Activated CD4-positive, alpha-beta T cell treated with anti-CD3 and anti-CD28 coated beads, Interleukin-10, Interleukin-2, amounts not matched to agents 100 ng/mL and 50 ng/mL, durations not matched to agents 16 hours and 8 hours (primary cell): ENCODE measurements around the gene PRSS27.
"Not testable (repeated sequence)": the region's sequence is repeated elsewhere in the genome, so short reads cannot be mapped to it uniquely, and the experiment has no call there.

Experiments
- DNase-seq: peaks from one replicate; pipeline ENCODE4 v3.0.0-alpha.2; 2020

The PRSS27 gene

DNA sequence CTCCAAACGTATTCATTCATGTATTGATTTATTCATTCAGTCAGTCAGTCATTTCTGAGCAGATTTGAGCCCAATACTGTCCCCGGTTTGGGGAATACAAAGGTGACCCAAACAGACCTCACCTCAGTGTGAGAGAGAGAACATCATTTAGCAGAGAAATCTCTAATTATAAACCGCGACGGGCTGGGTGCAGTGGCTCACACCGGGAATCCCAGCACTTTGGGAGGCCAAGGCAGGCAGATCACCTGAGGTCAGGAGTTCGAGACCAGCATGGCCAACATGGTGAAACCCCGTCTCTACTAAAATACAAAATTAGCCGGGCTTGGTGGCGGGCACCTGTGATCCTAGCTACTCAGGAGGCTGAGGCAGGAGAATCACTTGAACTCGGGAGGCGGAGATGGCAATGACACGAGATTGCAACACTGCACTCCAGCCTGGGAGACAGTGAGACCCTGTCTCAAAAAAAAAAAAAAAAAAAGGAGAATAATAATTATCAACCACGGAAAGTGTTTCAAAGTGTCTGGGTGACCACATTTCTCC lies 1.7 kb upstream of the PRSS27 start:
- DNase-seq: not testable (repeated sequence)

DNA sequence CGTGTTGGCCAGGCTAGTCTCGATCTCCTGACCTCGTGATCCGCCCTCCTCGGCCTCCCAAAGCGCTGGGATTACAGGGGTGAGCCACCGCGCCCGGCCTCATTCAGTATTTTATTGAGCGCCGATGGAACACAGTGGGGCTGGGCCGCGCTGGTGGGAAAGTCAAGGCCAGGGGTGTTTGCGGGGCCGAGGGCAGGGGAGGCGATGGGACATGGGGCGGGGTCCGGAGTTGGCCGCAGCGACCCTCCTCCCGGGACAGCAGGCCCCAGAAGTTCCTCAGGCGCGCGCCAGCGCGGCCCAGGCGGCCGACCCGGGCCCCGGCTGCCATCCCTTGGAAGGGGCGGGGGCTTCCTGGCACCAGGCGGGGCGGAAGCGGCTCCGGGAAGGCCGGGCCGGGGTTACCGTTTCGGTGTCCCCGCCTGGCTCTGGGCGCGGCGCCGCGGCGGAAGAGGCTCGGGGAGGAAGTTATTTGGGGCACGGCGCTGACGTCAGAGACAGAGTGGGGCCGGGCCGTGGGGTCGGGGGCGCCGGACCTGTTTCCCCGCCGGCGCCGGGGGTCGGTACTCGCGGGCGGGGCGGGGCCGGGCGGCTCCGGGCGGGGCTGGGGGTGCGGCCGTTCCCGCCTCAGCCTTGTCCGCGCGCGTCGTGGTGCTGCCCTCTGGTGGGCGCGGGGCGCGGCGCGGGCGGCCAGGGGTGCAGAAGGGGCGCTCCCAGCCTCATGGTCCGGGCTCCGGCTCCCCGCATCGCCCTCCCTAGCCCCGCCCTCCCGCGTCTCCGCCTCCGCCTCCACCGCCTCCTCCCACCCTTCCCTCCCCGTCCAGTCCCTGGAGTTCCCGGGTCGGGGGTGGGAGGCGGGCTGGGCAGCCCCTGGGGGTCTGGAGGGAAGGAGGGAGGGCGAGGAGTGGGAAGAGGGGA lies 952 bp upstream of the PRSS27 start:
- DNase-seq: peak; percentile 94

DNA sequence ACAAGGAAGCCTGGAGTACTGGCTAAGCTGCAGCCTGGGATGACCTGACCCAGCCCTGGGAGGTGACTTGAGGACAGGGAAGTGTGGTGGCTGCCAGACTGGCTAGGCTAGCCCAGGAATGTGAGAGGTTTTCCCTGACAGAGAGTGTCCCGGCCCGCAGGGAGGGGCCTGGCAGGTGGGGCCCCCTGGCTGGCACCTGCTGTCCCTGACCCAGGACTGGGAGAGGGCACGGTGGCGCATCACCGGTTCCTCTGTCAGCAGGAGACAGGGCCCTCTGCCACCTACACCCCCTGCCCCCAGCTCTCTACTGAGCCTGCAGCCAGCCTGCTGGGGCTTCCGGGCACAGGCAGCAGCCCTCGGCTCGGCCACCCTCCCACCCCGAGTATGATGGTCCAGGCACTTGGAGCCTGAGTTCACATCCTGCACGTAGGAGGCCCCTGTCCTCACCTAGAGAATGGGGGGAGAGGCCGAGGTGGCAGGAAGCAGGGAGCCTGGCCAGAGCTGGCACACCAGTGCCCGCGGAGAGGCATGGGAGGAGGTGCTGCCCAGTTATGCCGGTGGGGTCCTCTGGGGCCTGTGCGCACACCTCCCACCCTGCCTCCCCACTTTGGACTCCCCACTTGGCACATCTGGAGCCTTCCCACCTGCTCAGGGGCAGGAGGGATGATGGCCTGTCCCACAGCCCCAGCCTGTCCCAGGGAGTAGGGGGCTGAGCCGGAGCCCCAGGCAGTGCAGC lies 528 bp downstream of the PRSS27 start:
- no peak for DNase-seq

DNA sequence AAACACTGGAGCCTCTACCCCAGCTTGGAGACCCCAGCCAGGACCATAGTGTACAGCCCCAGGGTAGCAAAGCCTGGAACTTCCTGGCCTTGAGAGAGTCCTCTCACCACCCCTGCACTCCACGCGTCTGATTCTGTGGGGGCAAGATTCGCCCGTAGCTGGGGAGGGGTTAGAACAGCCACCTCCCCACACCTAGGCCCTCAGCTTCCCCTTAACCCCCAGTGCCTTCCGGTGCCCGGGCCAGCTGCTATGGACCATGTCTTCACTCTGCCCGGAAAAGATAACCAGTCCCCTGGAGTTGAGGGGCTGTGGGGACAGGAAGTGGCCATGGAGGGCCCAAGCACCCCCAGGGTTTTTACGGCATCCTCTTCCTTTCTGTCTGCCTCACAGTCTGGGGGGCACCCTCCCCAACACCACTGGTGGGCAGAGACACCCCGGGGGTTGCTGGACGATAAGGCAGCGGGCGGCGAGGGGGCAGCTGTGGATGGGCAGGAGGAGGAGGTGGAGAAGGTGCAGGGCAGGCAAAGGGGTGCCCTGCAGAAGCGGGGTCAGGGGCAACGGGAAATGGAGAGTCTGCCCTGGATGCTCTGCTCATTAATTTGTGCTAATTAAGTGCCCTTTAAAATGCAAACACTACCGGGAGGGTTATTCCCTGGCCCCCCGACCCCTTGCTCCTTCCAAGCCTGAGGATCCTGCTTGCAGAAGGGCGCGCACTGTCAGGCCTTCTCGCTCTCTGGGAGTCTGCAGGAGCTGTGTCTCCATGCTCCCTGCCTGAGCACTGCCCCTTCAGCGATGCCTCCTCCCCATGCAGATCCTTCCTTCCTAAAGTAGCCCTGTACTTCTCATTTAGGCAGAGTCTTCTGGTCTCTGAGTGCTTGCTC lies 2.4 kb downstream of the PRSS27 start:
- DNase-seq: no peak

DNA sequence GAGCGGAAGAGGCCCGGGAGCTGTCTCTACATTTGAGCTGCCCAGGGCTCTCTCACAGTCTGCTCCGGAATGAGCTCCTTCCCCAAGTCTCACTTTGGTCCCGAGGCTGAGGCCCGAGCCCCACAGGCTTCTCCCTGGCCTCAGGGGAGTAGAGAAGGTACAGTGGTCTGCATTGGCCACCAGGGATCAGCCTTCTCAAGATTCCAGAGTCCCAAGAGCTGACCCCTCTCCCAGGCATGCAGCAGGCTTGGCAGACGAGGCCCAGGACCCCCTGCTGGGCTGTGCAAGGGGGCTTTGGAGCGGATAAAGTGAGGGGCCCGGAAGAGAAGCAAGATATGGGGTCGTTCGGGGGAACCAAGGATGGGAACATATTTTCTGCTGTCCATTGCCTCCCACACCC lies 3.1 kb downstream of the PRSS27 start:
- DNase-seq: no peak

DNA sequence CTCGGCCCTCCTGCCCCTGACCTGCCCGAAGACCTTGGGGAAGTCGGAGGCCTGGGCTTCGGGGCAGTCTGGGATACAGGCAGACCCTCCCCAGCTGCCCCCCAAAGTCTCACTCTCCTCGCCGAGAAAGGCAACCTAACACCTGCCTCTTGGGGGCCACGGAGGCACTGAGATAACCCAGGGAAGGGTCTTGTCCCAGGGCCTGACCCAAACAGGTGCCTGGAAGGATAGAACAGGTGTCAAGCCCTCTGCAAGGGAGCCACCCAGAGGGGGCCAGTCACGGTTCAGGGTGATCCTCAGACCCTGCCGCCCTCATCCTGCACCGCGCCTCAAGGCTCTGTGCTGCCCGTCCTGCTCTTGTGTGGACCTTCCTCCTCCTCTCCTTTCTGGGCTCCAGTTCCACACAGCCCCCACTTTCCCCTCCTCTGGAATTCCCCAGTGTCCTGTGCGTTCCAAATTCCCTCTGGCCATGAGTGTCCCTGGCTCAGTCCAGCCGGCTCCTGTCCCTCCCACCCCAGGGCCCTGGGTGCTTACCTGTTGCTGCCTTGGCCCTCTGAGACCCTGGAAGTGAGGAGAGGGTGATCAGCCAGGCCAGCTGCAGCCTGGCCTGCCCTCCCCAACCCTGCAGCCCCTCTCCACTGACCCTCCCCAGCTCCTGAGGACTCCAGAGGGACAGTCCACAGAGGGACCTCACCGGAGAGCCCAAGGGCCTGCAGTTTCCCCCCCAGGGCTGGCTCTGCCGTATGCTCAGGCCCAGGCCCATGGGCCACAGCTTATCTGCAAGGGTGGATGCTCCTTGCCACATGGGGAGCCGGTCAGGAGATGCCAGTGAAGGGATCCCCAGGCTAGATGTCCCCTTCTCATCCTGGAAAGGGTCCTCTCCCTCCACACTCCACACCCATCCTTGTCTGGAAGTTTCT lies 3.8 kb downstream of the PRSS27 start:
- no peak for DNase-seq

DNA sequence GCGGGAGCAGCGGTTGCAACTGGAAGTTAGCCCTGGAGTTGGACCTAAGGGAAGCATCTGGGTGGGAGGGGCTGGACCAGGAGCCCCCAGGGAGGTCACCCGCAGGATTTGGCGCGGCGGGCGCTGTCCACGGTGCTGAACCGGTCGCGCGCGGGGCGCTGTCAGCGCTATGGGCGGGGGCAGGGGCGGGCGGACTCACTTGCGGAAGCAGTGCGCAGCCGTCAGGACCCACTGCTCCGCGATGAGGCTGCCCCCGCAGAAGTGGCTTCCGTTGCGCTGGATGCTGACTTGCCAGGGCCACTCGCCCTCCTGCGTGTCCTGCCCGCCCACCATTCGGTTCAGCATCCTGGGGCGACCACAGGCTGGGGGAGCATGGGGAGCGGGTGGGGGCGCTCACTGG lies 4.5 kb downstream of the PRSS27 start:
- peak; percentile 66 for DNase-seq

DNA sequence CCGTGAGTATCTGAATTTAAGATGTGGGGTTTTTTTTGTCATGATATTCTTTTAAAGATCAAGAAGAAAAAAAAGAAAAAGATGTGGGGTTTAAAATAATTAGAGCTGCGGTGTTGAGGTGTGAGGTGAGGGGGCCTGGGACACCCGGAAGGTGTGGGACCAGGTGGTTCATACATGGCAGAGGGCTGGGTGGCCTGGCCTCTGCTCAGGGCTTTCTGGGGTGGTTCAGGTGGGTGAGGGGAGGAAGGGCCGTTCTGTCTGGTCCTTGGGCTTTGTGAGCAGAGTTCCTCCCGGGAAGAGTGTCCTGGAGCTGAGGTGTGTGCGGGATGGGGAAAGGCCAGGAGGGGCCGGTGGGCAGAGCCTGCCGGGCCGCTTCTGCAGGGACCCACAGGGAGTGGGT lies 5.0 kb downstream of the PRSS27 start:
- DNase-seq: no peak

DNA sequence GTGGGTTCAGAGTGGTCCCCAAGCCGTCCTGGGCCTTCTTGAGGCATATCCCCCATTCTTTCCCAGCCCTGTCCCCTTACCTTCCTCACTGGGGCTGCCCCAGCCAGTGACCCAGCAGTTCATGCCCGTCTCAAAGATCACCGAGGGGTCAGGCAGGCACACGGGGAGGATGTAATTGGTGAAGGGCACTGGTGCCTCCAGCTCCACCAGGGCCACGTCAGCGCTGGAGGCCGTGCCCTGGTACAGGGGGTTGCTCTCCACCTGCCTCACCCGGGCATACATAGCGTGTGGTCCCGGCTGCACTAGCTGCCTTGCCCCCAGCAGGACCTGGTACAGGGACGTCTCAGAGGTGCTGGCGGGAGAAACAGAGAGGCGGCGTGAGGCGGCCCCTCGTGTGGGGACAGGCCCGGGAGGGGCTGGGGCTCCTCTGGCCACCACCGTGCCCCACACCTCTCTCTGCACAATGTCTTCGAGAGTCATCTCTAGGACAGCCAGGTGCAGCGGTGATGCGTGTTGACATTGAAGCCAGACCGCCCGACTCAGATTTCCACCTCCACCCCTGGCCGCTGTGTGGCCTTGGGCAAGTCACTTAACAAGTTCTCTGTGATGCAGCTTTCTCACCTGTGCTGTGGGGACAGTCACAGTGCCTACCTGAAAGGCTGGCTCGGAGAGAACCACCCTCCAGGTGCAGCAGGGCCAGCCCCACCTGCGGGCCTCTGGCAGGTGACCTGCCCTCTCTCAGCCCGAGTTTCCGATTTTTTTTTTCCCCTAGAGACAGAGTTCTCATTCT lies 5.8 kb downstream of the PRSS27 start:
- DNase-seq: no peak

DNA sequence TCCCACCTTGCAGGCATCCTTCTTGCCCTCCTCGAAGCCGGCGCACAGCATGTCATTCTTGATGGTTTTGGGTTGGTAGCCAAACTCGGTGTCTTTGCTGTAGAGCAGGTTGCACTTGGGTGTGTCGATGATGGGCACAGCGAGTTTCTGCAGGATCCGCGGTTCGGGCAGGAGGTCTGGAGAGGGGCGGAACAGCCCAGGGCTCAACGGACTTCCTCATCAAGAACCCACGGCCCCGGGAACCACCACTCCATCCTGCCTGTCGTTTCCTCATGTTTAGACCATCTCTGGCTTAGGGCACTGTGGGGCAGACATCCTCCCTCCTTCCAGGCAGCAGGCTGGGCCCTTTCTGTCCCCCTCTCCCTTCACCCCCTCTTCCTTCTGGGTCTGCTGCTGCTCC lies 6.5 kb downstream of the PRSS27 start:
- no peak for DNase-seq

DNA sequence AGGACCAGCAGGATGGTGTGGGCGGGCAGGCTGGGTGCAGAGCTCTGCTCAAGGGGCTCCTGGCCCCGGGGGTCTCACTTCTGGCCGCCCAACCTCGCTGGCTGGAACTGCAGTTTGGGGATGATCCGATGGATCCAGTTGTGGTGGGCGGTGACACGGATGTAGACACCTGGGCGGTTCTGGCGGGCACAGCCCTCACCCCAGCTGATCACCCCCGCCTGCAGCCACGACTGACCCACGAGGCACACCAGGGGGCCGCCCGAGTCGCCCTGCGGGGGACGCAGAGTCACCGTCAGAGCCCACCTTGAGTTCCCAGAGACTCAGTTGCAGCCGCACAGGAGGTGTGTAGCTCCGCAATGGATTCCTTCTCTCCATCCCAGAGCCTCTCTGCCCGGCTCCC lies 7.5 kb downstream of the PRSS27 start:
- DNase-seq: no peak

DNA sequence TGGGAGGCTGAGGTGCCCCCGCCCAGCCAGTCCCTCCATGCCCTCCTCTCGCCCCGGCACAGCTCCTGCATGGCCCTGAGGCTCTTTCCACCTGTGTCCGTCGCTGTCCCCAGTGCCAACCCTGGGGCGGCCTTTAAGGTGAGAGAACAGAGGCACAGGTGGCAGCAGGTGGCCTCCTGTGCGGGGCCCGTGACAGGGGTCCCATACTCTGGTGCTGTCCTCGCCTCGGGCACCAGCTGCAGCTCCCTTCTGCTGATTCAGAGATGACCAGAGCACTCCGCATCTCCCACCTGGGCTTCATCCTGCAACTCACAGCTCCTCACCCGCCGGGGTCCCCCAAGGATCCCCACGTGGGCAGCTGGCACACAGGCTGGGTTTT lies 8.0 kb downstream of the PRSS27 start:
- no peak for DNase-seq

DNA sequence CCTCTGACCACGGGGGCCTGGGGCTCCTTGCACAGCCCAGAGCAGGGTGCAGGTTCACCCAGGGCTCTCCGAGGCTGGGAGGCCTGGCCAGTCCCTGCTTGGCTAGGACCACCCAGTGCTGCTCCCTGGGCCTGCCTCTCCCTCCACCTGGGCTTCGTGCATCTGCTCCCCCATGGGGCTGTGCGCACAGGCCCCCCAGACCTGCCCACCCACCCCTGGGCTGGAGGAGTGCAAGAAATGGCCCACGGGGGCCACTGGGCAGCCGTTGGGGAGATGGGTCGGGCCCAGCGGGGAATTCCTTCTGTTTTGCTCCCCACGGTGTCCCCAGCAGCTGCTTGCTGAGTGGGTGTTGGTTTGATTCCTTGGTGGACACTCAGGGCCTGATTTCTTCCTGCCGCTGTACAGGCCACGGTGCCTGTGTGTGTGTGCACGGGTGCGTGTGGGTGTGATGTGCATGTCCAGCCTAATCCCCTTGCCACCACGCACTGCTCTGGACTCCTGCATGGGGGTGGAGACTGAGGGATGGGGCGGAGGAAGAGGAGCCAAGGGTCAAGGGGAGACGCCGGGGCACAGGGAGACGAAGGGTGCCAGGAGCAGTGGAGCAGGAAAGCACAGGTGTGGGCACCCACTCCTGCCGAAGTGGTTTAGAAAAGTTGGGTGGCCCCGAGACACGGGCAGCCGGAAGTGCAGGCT lies 8.5 kb downstream of the PRSS27 start:
- DNase-seq: no peak

DNA sequence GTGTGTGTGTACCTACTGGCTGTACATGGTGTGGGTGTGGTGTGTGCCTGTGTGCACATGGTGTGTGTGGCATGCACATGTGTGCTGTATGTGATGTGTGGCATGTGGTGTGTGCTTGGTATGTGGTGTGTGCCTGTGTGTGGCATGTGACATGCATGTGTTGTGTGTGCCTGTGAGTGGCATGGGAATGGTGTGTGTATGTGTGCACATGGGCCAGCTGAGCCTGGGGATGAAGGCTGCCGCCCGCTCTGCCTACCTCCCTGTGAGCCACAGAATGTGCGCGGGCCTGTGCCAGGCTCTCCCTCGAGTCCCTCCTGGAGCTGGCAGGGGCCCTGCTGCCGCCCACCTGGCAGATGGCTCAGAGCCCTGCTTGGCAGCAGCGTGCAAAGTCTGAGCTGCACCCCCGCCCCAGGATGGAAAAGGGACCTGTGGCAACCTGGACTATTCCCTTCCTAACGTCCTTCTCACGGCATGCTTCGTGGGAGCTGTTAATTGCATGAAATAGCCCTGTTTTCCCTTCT lies 9.3 kb downstream of the PRSS27 start:
- DNase-seq: no peak

DNA sequence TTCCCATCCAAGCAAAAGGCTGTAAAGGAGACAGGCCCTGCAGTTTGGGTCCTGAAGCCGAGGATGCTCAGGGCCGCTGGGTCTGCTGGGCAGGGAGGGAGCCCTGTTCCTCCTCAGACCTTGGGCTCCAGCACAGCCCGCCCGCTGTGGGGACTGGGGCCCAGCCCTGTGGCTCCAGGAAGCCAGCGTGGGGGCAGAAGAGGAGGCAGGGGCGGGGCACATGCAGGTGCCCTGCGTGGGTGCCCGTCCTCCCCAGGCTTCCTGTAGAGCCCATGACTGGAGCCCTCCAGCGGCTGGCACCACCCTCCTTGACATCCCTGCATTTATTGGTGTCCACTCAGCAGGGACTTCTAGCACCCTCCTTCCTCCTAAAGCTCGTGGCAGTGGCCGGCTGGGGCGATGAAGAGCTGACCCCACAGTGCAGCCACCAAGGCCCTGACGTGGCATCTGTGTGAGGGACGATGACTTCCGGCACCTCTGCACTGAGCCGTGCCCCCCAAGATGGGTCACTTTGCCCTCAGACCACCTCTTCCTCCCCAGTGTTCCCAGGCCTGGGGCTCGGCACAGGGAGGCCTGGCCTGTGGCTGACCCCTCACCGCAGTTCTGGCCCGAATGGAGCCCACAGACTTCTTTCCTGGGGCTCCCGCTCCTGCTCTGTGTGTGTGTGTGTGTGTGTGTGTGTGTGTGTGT lies 9.9 kb downstream of the PRSS27 start:
- no peak for DNase-seq

DNA sequence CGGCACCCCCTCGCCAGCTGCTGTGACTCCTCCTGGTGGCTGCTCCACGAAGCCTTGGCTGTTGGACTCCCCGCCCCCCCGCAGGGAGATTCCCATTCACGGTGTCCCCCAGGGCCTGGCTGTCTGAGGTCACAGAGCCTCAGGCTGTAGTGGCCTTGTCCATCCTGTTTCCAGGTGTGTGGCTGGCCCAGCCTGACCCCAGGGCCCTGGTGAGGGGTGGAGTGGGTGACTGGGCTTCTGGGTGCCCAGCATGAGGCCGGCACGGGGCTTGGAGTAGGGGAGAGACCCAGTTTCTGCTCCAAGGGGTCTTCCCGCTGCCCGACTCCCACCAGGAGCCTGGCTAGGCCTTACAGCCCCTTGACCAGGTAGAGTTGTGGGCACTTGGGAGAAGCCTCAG lies 10.4 kb downstream of the PRSS27 start:
- no peak for DNase-seq

DNA sequence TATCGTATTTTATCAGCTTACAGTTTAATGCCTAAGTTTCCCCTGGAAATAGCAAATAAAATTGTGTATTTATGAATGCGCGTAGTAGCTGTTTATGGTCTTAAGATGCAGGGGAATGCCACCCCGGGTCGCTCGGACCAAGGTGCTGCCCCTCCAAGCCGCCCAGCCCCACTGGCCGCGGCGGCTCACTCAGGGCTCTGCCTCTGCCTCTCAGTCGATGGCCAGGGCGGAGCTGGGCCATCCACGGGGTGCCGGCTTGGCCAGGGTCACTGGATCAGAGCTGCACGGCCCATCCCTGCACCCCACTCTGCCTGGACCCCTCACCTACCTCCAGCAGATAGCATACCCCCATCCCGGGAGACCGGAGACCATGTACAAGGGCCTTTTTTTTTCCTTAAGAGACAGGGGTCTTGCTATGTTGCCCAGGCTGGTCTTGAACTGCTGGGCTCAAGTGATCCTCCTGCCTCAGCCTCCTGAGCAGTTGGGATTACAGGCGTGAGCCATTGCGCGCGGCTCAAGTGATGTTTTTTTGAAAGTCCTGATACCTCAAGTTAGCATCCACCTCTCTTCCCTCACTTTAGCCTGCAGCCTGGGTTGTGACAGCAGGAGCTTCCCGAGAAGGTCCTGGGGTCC lies 11.0 kb downstream of the PRSS27 start:
- DNase-seq: no peak

DNA sequence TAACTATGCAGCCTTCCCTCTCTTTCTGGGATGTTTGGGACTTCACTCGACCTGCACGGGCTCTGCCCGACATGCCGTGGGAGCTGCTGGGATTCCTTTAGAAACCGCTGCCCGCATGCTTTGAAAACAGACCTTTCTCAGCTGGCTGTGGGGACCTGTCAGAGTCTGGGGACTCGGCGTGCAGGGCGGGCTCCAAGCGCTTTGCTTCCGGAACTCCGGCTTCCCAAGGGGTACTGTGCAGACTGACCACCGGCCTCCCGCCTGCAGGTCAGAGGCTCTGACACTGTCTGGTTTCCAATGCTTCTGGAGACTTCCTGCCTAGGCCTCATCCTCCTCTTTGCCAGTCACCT lies 11.8 kb downstream of the PRSS27 start:
- DNase-seq: no peak
